Measurements from ENCODE around the gene KCNJ6.

DNA sequence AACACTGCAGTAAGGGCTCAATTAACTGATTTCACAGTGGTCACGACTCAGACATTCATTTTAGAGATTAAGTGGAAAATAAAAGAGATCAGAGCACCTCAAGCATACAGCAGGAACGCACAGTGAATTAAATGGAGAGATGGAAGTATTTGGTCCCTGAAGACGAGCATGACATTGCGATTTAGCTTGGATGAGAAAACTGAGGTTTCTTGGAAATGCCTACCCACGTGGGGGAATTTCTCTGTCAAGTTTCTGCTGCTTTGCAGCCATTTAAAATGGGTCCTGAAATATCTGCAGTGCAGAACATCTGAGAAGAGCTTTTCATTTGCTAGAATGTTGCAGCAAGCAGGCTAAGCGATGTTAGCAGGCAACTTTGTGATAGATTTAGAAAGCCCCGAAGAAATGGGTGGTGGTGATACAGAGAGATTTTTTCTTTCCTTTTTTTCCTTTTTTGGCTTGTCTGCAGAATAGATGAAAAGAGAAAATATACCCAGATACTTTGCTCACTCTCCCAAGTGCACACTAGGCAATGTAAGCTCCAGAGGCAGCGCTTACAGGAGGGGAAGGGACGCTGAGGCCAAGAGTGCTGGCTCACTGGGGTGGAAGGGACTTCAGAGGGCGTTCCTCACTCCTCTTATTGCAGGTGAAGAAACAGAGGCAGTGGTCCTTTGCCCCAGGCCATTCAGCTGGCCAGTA is 258.0 kb downstream of the KCNJ6 start:
- TF ChIP-seq CTCF (IDR thresholded peaks at IDR 0.05) = no peak
- no peak for TF ChIP-seq POLR2AphosphoS5 (IDR thresholded peaks at IDR 0.05; ENCODE audit: low read depth, low read length)
